ENCODE data around the gene FFAR1.

FFAR1 gene

GRCh38 chr19:35347171-35347929 is at the start of gene FFAR1:
Gene FFAR1, plus strand, starts transcription at chr19:35347902. Its CDS starts 3,650 bp downstream, at chr19:35351552.
- peak; percentile 25 to 43 for DNase-seq

GRCh38 chr19:35297922-35298321 is 49.8 kb upstream of the FFAR1 start:
- DNase-seq = no peak

GRCh38 chr19:35298561-35298972 is 49.1 kb upstream of the FFAR1 start:
- no peak for DNase-seq

GRCh38 chr19:35299523-35300338 is 48.0 kb upstream of the FFAR1 start:
- DNase-seq = no peak

- DNase-seq = no peak
Measured at GRCh38 chr19:35300339-35300649, 47.4 kb upstream of the FFAR1 start.

GRCh38 chr19:35301961-35302360 is 45.7 kb upstream of the FFAR1 start:
- no peak for DNase-seq

- no peak for DNase-seq
Measured at GRCh38 chr19:35302446-35302845, 45.3 kb upstream of the FFAR1 start.

GRCh38 chr19:35303357-35303915 is 44.3 kb upstream of the FFAR1 start:
- no peak for DNase-seq

- no peak for DNase-seq
Measured at GRCh38 chr19:35304036-35304435, 43.7 kb upstream of the FFAR1 start.

- DNase-seq = no peak
Measured at GRCh38 chr19:35305181-35305580, 42.5 kb upstream of the FFAR1 start.

- DNase-seq = no peak
Measured at GRCh38 chr19:35306473-35307246, 41.0 kb upstream of the FFAR1 start.

- no peak for DNase-seq
Measured at GRCh38 chr19:35307931-35308330, 39.8 kb upstream of the FFAR1 start.

- DNase-seq = no peak
Measured at GRCh38 chr19:35308910-35309309, 38.8 kb upstream of the FFAR1 start.

- no peak for DNase-seq
Measured at GRCh38 chr19:35309481-35310279, 38.0 kb upstream of the FFAR1 start.

GRCh38 chr19:35310331-35310730 is 37.4 kb upstream of the FFAR1 start:
- DNase-seq = no peak

GRCh38 chr19:35310811-35311465 is 36.8 kb upstream of the FFAR1 start:
- no peak for DNase-seq

- DNase-seq = no peak
Measured at GRCh38 chr19:35311901-35312665, 35.6 kb upstream of the FFAR1 start.

GRCh38 chr19:35313587-35313986 is 34.1 kb upstream of the FFAR1 start:
- no peak for DNase-seq

- DNase-seq = no peak
Measured at GRCh38 chr19:35314031-35314430, 33.7 kb upstream of the FFAR1 start.

- no peak for DNase-seq
Measured at GRCh38 chr19:35314858-35315470, 32.7 kb upstream of the FFAR1 start.

GRCh38 chr19:35315883-35316282 is 31.8 kb upstream of the FFAR1 start:
- DNase-seq = no peak

Data from activated CD4-positive, alpha-beta T cell treated with anti-CD3 and anti-CD28 coated beads, Interleukin-2, amount 50 U/mL, for 4 hours (primary cell).